GM12878 (cell line): ENCODE measurements around the gene NELL1. TPM values are rescaled to one million over a fixed set of nuclear protein-coding genes. Genes with fewer than 3 reads are reported as not detected.
A peak's percentile ranks its signal among the peaks of the same experiment; 100 is the strongest.

Source experiments
- ATAC-seq: fragments of 200-7000 bp; cut with Tn5 transposase; 3 replicates; pipeline ENCODE4 v1.9.1; 2020; ENCODE audit warnings: mild to moderate bottlenecking, moderate library complexity
- BruUV-seq: library from RNA; stranded (reverse); fragments of 400-500 nt; replicated peaks from 2 replicates; lab custom pipeline; 2021; lab: Mats Ljungman, UMichigan
- CTCF ChIA-PET: fragments of 300-600 bp; sonication (Branson Sonifier 250); formaldehyde crosslinking; extraction: SDS; loops from one replicate; lab custom pipeline; 2021; ENCODE audit warnings: inconsistent platforms; lab: Yijun Ruan, JAX
- POLR2A ChIA-PET: fragments of 350-600 bp; formaldehyde crosslinking; extraction: SDS; loops from one replicate; lab custom pipeline; 2021; ENCODE audit warnings: inconsistent platforms; lab: Charles Lee
- RAD21 ChIA-PET: fragments of 300-600 bp; sonication (Branson Sonifier 250); formaldehyde crosslinking; loops from one replicate; lab custom pipeline; 2023; ENCODE audit warnings: antibody characterized with exemption; ENCODE audit not compliant: unreplicated experiment; lab: Charles Lee
- SMC1A ChIA-PET: fragments of 300-600 bp; sonication (Branson Sonifier 250); formaldehyde crosslinking; loops from one replicate; lab custom pipeline; 2023; ENCODE audit not compliant: unreplicated experiment, uncharacterized antibody; lab: Charles Lee
- DNase-seq: peaks from one replicate; pipeline ENCODE4 v3.0.0-alpha.2; 2011; ENCODE audit warnings: low read depth, low spot score
- FAIRE-seq: peaks from 3 replicates; lab custom pipeline; 2011; peaks lifted over from hg19 to GRCh38; lab: Jason Lieb, UNC
- H2AFZ ChIP-seq: 2 replicates; pipeline ENCODE4 v1.6.0; 2011; ENCODE audit warnings: low read depth, low read length, control low read depth; ENCODE audit not compliant: control insufficient read depth
- H3K27ac ChIP-seq: 2 replicates; pipeline ENCODE4 v1.5.1; 2011; ENCODE audit warnings: control low read depth; ENCODE audit not compliant: control insufficient read depth, insufficient read depth
- H3K27me3 ChIP-seq, 2 experiments: replicated peaks in 1 of 2; 2 replicates each; pipeline versions ENCODE4 v1.6.0 to v1.6.1; 2011; ENCODE audit warnings: low read length in 1 of 2; ENCODE audit not compliant: control insufficient read depth in 2 of 2, insufficient read depth in 2 of 2
- H3K36me3 ChIP-seq, 2 experiments: 2 replicates each; pipeline ENCODE4 v1.5.1; 2011; ENCODE audit warnings: low read length in 1 of 2; ENCODE audit not compliant: control insufficient read depth in 2 of 2, insufficient read depth in 2 of 2
- H3K4me1 ChIP-seq: 2 replicates; pipeline ENCODE4 v1.6.1; 2011; ENCODE audit warnings: mild to moderate bottlenecking, low read length, moderate library complexity, mixed read lengths; ENCODE audit not compliant: control insufficient read depth, insufficient read depth
- H3K4me2 ChIP-seq: 2 replicates; pipeline ENCODE4 v1.6.0; 2011; ENCODE audit warnings: control low read depth; ENCODE audit not compliant: control insufficient read depth, insufficient read depth
- H3K4me3 ChIP-seq: fragments of 200-600 bp; sonication (generic); 2 replicates; pipeline ENCODE4 v1.5.1; 2016
- H3K79me2 ChIP-seq: 2 replicates; pipeline ENCODE4 v1.6.0; 2011; ENCODE audit warnings: low read length; ENCODE audit not compliant: control insufficient read depth, insufficient read depth
- H3K9ac ChIP-seq: 2 replicates; pipeline ENCODE4 v1.8.0; 2011; ENCODE audit warnings: low read length, control low read depth, mixed read lengths; ENCODE audit not compliant: control insufficient read depth, insufficient read depth
- H3K9me3 ChIP-seq: replicated peaks from 3 replicates; pipeline ENCODE4 v1.5.1; 2011; ENCODE audit warnings: mild to moderate bottlenecking, low read length; ENCODE audit not compliant: control insufficient read depth, insufficient read depth
- H4K20me1 ChIP-seq: 2 replicates; pipeline ENCODE4 v1.6.0; 2011; ENCODE audit not compliant: control insufficient read depth, insufficient read depth
- IKZF1 ChIP-seq: fragments of 450-650 bp; conservative IDR thresholded peaks from 2 replicates; pipeline ENCODE4 v1.6.1; 2017; ENCODE audit warnings: antibody characterized with exemption, mild to moderate bottlenecking
- RELB ChIP-seq: fragments of 450-650 bp; IDR thresholded peaks from 2 replicates; pipeline ENCODE4 v1.6.1; 2017; ENCODE audit warnings: low read depth, mild to moderate bottlenecking, moderate library complexity
- REST ChIP-seq: IDR thresholded peaks from 2 replicates; pipeline ENCODE4 v1.6.1; 2012; ENCODE audit warnings: mild to moderate bottlenecking, low read depth, low read length
- WGBS: methylation state at CpG from one replicate; pipeline ENCODE4 v1.1.6; 2016; ENCODE audit warnings: low lambda C conversion rate; ENCODE audit not compliant: insufficient replicate concordance, insufficient coverage; ENCODE audit errors: missing lambda C conversion rate; 5-methylcytosine and 5-hydroxymethylcytosine counted together
- in situ Hi-C: fragments of 300-500 bp; cut with MboI; formaldehyde crosslinking; loops from 9 replicates; pipeline ENCODE4 v1.14.3; 2018; ENCODE audit warnings: mixed read lengths
- intact Hi-C: fragments of 100-400 bp; cut with micrococcal nuclease; formaldehyde crosslinking; loops from one replicate; pipeline ENCODE4 v1.14.2; 2022; ENCODE audit not compliant: unreplicated experiment
- polyA plus RNA-seq, 11 experiments: library from polyadenylated mRNA; depleted of rRNA in 4 of 11; unstranded in 6 of 11; stranded (reverse) in 5 of 11; fragments of >200 nt; fragmentation: Nextera tagmentation in 4 of 11; fragmentation: Illumina TruSeq in 1 of 11; extraction: Ambion mirVana in 4 of 11; extraction: Trizol in 1 of 11; gene quantifications; 1 replicate in 1 of 11; 2 replicates in 10 of 11; pipeline versions ENCODE4 v1.2.1 to v1.2.3, GENCODE V29; 2011 to 2016; ENCODE audit warnings: inconsistent platforms in 2 of 11, missing spikeins in 2 of 11, low read depth in 1 of 11
- small RNA-seq: library from RNA; depleted of rRNA; stranded (forward); fragments of <200 nt; gene quantifications from one replicate; pipeline ENCODE3, GENCODE V24; 2014
- total RNA-seq, 4 experiments: library from RNA; depleted of rRNA in 3 of 4; stranded (reverse); fragments of >200 nt in 3 of 4; fragmentation: Illumina TruSeq in 1 of 4; extraction: Trizol in 1 of 4; gene quantifications; 2 replicates each; pipeline versions ENCODE4 v1.2.1 to v1.2.3, GENCODE V29; 2013 to 2021

NELL1 gene
- total and polyA plus RNA-seq, 10 of the 15 experiments (the other 5 are each of a cell fraction or from before 2014, with no cell fraction given) = 0.02 to 0.12 TPM; not detected in 8

- in situ Hi-C loops = no loop called here
These were observed 953.6 kb downstream of the NELL1 start for GRCh38 chr11:21622995-21623394.

More at GRCh38 chr11:21622995-21623394, 953.6 kb downstream of the NELL1 start:
- BruUV-seq = no TSS peak
- no peak overlapping the region for H3K4me3 ChIP-seq
- ATAC-seq (no peak), FAIRE-seq (no peak), DNase-seq (no peak)
- no peak overlapping the region for H3K9ac ChIP-seq
- H3K9me3 ChIP-seq = no peaks in the 10 kb centered on the region
- 40% methylated on average over 3 of the region's 3 CpGs for WGBS
- no peaks in the 10 kb centered on the region for H3K27me3 ChIP-seq
- no peaks in the 10 kb centered on the region for H3K36me3 ChIP-seq
- no peaks in the 10 kb centered on the region for H3K79me2 ChIP-seq
- no peak overlapping the region for H3K27ac ChIP-seq
- RAD21 ChIA-PET = no interaction called here
- TF ChIP-seq REST (peak; percentile 47; the same call in 1 of the 2 replicates), RELB (no peak), IKZF1 (no peak)
- no peaks in the 10 kb centered on the region for H3K4me1 ChIP-seq
- H3K4me2 ChIP-seq = no peak overlapping the region
- H4K20me1 ChIP-seq = no peaks in the 10 kb centered on the region
- SMC1A ChIA-PET = interaction anchor here (1.0 kb wide), 1 partner anchor 11 kb away, joined by 4 read pairs; no protein-coding TSS in a partner anchor
- H2AFZ ChIP-seq = no peak overlapping the region
- CTCF ChIA-PET = no interaction called here
- POLR2A ChIA-PET = no interaction called here
- intact Hi-C loops = no loop called here

Small RNAs within 50 kb of the gene (small RNA-seq; reads per million reads assigned to genes)
- gene RNA5SP336 = 49.7 reads per million, percentile 98 among the genes with 10 or more reads in this experiment
- gene RNA5SP337 = 0.20 reads per million

Other genes with a start within 250 kb of the NELL1 start
- gene SLC6A5, start 70.0 kb upstream of the NELL1 start, total RNA-seq (2014; rRNA removed) = not detected in 2 replicates
- gene SLC6A5, start 70.0 kb upstream of the NELL1 start, total RNA-seq (2014; rRNA removed; fragmentation: Illumina TruSeq; extraction: Trizol) = not detected in 2 replicates
- not detected in 2 replicates for gene SLC6A5, start 70.0 kb upstream of the NELL1 start, total RNA-seq (2021)
- gene SLC6A5, start 70.0 kb upstream of the NELL1 start, polyA plus RNA-seq (2011; rRNA removed) = 0.01 TPM in 1 of 2 replicates, not detected in the other
- gene SLC6A5, start 70.0 kb upstream of the NELL1 start, polyA plus RNA-seq (2014; fragmentation: Illumina TruSeq; extraction: Trizol) = not detected in 2 replicates
- gene SLC6A5, start 70.0 kb upstream of the NELL1 start, polyA plus RNA-seq (2014; fragmentation: Nextera tagmentation; extraction: Ambion mirVana) = not detected
- not detected in 2 replicates for gene SLC6A5, start 70.0 kb upstream of the NELL1 start, polyA plus RNA-seq (2014; rRNA removed)
- not detected for gene SLC6A5, start 70.0 kb upstream of the NELL1 start, polyA plus RNA-seq (2016; fragmentation: Nextera tagmentation; extraction: Ambion mirVana)